ENCODE measurements around the gene PDHX.

DNA sequence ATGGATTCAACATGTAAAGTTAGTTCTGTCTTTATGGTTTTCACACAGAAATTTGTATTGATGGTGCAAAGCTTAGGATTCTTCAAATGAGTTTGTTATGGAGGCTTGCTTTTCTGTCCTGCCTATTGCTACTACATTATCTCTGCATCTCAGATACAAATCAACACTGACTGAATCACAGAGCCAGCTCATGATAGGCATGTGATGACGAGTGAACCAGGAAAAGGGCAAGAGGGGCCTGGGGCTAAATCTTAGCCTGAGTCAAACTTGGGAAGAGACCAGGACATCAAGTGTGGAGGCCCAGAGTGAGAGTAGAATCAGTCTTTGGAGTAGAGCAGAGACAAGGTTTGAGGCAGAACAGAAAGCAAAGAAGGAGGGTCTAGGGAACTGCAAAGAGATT, 115.4 kb downstream of the PDHX start:
- no peak for TF ChIP-seq POLR2A (IDR thresholded peaks at IDR 0.05)
- TF ChIP-seq CTCF (IDR thresholded peaks at IDR 0.05) = no peak

Measured in heart left ventricle (tissue), 13 donors.